GM21723 (cell line): ENCODE data around the gene PTPN18.
"Not testable (repeated sequence)": the region's sequence is repeated elsewhere in the genome, so short reads cannot be mapped to it uniquely, and the experiment has no call there.

Experiments used
- ATAC-seq: cut with Tn5 transposase; IDR thresholded peaks from one replicate; pipeline ENCODE4 v1.9.1; 2021; ENCODE audit warnings: mild to moderate bottlenecking, moderate library complexity; ENCODE audit not compliant: unreplicated experiment

The PTPN18 gene

GRCh38 chr2:130380096-130380934 is 24.5 kb downstream of the PTPN18 start:
- no peak for ATAC-seq

- ATAC-seq, result no peak
Observed at GRCh38 chr2:130381145-130381544, 25.3 kb downstream of the PTPN18 start.

- ATAC-seq, result no peak
Observed at GRCh38 chr2:130381619-130382018, 25.8 kb downstream of the PTPN18 start.

DNA sequence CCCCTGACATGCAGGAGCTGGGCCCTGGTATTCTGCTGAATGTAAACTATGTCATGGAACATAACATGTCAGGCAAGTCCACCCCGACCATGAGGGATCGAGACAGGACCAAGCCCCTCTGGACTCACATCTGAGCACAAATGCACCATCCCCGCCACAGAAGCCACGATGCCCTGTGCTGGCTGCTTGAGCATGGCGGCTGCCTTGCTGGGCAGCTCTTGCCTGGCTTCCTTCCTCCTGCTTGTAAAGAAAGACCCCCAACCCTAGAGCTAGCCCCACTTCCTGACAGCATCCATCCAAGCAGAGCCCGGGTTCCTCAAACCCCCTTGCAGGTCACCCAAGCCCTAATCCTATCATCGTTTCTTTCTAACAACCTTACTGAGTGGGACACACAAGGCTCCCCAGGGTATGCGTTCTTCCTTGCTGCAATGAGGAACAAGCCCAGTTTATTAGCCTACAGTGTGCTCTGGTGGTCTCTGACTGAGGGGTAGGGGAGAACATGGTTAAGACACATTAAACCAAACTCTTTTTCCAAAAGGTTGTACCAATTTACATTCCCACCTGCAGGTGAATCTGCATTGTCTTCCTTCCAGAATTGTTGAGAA is 26.6 kb downstream of the PTPN18 start:
- no peak for ATAC-seq

- peak; percentile 62 for ATAC-seq
Observed at GRCh38 chr2:130385709-130386108, 29.9 kb downstream of the PTPN18 start.

GRCh38 chr2:130387071-130387400 is 31.2 kb downstream of the PTPN18 start:
- no peak for ATAC-seq

- ATAC-seq, result no peak
Observed at GRCh38 chr2:130387804-130388203, 31.9 kb downstream of the PTPN18 start.

DNA sequence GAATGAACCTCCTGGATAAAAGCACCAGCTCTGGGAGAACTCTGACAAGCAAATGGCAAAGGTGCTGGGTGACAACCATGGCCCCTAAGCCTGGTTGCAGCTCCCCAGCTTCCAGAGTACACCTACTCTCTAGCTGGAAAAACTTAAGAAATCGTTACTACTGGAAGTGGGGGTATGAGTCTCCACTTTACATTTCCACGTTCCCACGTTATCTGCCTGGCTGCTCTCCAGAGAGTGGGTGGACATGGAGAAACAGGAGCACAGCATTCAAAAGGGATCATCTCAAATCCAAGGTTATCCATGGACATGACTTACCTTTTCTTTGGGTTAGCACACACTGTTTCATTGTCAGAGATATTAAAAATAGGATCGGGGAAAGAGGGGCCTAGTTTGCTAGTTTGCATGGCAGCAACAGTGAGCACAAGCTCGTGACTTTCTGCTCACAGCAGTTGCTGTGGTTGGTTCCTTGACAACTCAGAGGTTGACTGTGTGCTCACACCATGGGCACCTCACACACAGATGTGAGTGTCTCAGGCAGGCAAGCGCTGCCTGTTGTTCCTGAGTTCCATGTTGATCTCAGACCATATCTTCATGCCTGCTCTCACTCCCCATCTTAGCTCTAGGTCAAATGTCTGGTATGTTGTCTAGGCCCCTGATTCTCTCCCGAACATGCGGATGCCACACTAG is 32.5 kb downstream of the PTPN18 start:
- no peak for ATAC-seq

GRCh38 chr2:130389358-130389757 is 33.5 kb downstream of the PTPN18 start:
- no peak for ATAC-seq

- ATAC-seq, result no peak
Observed at GRCh38 chr2:130389783-130390182, 33.9 kb downstream of the PTPN18 start.

GRCh38 chr2:130390460-130391057 is 34.7 kb downstream of the PTPN18 start:
- ATAC-seq, result peak; percentile 24

DNA sequence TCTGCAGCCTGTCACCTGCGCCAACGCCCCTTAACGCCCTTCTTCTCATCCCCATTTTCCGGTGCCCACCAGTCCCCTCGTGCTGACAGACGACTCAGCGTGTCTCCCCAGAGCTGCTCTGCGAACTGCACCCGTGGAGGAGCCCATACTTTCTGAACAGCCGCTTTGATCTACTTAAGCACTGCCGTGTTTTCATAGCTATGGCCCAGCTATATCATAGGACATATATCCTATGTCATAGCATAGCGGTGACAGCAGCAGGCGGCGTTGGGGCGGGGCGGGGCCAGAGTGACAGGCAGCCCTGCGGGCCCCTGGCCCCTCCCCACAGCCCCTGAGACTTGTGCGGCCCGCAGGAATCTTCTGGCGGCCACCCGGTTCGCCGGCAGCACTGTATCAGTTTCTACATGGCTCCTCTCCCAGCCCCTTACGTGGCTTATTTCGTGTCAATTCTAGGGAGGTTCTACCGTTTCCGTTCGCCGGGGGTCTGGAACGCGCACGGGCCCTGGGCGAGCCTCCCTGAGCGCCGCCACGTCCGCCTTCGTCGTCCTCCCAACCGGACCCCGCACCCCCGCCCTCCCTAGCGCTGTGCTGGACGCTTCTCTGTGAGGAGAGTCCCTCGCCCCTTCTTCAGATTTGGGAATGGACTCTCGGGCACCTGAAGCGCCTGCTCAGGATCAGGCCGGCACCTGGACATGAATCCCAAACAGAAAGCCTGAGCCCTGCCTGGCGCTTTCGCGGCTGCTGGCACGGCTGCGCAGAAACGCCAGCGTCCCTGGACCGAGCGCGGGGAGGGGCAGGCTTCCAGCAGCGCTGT is 35.4 kb downstream of the PTPN18 start:
- ATAC-seq, result peak; percentile 92

- no peak for ATAC-seq
Observed at GRCh38 chr2:130391872-130392670, 36.2 kb downstream of the PTPN18 start.

DNA sequence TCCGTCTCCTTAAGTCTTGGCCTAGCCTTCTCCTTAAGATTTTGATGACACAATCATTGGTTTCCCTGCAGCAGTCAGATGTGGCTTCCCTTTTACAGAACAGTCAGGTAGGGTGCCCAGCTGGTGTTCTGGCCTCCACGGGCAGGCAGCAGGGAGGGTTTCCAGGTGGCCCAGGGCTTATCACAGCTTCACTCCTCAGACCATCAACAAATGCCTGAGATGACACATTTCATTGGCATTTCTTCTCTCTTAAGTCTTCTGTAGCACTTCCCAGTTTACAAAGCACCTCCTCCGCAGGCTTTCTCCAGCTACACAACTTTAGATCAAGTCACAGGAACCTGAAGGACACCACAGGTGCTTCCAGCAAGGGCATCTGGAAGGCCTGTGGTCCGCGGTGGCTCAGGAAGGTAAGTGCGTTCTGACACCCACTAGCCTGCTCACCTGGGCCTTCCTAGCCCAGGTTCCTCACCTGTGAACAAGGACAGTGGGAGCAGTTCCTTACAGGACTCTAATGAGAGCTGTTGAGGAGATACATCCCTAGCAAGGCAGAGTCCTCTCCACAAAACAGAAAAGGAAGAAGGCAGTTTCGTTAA is 37.6 kb downstream of the PTPN18 start:
- no peak for ATAC-seq

DNA sequence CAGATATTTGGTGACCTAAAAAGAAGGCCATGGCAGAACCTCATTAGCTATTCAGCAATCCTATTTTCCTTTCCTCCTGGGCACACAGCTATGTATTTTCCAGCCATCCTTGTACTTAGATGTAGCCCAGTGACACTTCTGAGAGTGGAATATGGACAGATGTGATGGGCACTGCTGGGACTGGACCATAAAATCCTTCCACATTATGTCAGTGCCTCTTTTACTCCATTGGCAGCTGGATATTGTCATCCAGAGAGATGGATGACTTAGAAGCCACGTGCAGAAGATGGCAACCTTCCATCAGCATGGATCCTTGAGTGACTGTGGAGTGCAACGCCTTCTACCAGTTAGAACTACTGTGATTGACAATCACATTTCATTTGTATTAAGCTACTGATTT is 50.4 kb downstream of the PTPN18 start:
- ATAC-seq, result not testable (repeated sequence)

DNA sequence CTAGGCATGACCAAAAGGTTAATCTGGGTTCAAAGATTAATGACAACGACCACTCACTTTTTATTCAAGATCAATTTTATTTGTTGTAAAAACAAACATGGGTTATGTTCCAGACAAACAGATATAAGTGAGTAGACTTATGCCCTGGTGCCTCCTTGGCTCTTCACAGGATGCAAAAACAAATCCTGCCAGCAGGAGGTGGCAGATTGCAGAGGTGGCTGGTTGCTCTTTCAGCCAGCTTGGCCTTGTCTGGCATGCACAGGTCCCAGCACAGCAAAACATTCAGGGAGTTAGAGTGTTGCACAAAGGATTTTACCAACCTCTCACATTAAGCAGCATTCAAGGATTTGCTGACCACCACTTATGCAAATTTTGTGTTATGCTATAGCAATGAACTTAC is 60.8 kb downstream of the PTPN18 start:
- ATAC-seq, result not testable (repeated sequence)

- not testable (repeated sequence) for ATAC-seq
Observed at GRCh38 chr2:130418845-130419244, 63.0 kb downstream of the PTPN18 start.
